Fibroblast of the aortic adventitia (primary cell): ENCODE data around the gene LRRC8E. TPM values are rescaled to one million over a fixed set of nuclear protein-coding genes. Genes with fewer than 3 reads are reported as not detected.

Experiments
- DNase-seq: peaks from one replicate; pipeline ENCODE4 v3.0.0-alpha.2; 2010; ENCODE audit warnings: low read depth
- H3K4me3 ChIP-seq: 2 replicates; pipeline ENCODE4 v1.5.1; 2011; ENCODE audit warnings: low read depth, mild to moderate bottlenecking, control low read depth, low read length, moderate library complexity
- total RNA-seq: library from RNA; depleted of rRNA; stranded (reverse); fragments of >200 nt; gene quantifications from 2 replicates; pipeline ENCODE4 v1.2.3, GENCODE V29; 2012; ENCODE audit warnings: low replicate concordance
- TF ChIP-seq, protein P1 (sequence below): IDR thresholded peaks from 2 replicates; pipeline ENCODE4 v1.5.1; 2011; ENCODE audit warnings: mild to moderate bottlenecking, low read length, control low read depth, inconsistent platforms; ENCODE audit not compliant: insufficient read depth

Gene LRRC8E
- total RNA-seq, 1 donor = 5.2 TPM

DNA sequence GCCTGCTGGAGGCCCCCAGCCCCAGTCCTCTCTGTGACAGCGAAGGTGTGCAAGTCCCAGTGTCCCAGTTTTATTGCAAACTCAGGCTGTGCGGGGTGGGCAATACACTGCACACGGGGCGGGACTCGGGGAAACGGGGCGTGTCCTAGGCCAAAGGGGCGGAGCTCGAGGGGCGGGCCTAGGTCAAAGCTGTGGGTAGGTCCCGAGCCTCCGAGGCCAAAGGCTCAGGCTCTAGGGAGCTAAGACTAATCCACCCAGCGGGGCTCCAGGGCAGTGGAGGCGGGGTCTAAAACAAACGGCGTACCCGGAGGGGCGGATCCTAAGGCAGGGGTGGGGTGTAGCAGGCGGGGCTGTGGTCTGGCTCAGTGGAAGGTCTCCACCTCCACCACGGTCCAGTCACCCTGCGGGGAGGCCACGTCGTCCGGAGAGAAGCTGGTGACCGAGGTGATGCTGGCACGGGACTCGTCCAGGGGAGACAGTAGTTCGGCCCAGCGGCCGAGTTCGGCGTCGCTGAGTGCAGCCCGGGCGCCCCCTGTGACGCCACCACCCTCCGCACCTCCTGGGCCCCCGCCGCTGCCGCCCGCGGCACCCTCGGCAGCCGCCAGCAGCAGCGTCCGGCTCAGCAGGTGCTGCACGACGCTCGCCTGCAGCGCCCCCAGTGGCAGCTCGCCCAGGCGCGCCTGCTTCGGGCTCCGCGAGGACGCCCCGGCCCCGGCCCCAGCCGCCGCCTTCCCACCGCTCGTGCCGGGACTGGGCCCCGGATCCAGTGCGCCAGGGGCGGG is 19.4 kb upstream of the LRRC8E start:
- H3K4me3 ChIP-seq = peak overlapping the region; percentile 57
- DNase-seq = peak; percentile 34
- TF ChIP-seq, protein P1, sequence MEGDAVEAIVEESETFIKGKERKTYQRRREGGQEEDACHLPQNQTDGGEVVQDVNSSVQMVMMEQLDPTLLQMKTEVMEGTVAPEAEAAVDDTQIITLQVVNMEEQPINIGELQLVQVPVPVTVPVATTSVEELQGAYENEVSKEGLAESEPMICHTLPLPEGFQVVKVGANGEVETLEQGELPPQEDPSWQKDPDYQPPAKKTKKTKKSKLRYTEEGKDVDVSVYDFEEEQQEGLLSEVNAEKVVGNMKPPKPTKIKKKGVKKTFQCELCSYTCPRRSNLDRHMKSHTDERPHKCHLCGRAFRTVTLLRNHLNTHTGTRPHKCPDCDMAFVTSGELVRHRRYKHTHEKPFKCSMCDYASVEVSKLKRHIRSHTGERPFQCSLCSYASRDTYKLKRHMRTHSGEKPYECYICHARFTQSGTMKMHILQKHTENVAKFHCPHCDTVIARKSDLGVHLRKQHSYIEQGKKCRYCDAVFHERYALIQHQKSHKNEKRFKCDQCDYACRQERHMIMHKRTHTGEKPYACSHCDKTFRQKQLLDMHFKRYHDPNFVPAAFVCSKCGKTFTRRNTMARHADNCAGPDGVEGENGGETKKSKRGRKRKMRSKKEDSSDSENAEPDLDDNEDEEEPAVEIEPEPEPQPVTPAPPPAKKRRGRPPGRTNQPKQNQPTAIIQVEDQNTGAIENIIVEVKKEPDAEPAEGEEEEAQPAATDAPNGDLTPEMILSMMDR = peak; percentile 48

GRCh38 chr19:7869453-7869909 is 18.8 kb upstream of the LRRC8E start:
- TF ChIP-seq, protein P1 = no peak
- DNase-seq = peak; percentile 25
- H3K4me3 ChIP-seq = peak overlapping the region; percentile 56

DNA sequence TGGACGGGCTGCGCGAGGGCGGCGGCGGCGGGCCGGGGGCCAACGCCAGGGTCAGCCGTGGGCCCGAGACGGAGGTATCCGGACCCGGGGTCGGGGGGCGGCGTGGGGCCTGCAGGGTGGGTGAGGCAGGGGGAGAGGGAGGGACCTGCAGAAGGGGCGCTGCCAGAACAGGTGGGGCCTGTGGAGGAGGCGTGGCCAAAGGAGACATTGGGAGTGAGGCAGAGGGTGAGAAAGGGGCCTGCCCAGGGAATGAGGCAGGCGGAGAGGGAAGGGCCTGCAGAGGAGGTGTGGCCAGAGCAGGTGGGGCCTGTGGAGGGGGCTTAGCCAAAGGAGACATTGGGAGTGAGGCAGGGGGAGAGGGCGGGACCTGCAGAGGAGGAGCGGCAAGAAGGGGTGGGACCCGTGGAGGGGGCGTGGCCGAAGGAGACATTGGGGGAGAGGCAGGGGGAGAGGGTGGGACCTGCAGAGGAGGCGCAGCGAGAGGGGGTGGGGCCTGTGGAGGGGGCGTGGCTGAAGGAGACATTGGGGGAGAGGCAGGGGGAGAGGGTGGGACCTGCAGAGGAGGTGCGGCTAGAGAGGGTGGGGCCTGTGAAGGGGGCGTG is 18.3 kb upstream of the LRRC8E start:
- H3K4me3 ChIP-seq = no peak overlapping the region

DNA sequence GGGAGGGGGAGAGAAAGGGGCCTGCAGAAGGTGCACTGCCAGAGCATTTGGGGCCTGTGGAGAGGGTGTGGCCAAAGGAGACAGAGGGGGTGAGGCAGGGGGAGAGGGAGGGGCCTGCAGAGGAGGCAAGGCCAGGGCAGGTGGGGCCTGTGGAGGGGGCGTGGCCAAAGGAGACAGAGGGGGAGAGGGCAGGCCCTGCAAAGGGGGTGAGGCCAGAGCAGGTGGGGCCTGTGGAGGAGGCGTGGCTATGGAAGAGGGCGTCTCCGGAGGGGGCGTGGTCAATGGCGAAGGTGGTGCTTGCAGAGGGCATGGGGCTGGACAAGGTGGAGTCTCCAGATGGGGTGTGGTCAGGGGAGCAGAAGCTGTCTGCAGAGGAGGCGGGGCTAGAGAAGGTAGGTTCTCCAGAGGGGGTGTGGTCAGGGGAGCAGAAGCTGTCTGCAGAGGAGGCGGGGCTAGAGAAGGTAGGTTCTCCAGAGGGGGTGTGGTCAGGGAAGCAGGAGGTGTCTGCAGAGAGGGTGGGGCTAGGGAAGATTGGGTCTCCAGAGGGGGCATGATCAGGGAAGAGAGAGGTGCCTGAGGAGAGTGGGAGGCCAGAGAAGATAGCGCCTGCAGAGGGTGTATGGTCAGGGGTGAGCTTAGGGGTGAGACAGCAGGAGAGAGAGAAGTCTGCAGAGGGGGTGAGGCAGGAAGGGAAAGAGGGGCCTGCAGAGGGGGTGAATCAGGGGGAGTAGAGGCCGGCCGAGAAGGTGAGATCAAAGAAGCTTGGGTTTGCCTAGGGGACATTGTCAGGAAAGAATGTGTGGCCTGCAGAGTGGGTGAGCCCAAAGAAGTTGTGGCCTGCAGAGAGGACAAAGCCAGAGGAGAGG is 17.5 kb upstream of the LRRC8E start:
- TF ChIP-seq, protein P1 = no peak
- no peak overlapping the region for H3K4me3 ChIP-seq
- DNase-seq = peak; percentile 46

More for the DNA sequence above, 18.3 kb upstream of the LRRC8E start:
- peak; percentile 44 for DNase-seq
- TF ChIP-seq, protein P1 = no peak

DNA sequence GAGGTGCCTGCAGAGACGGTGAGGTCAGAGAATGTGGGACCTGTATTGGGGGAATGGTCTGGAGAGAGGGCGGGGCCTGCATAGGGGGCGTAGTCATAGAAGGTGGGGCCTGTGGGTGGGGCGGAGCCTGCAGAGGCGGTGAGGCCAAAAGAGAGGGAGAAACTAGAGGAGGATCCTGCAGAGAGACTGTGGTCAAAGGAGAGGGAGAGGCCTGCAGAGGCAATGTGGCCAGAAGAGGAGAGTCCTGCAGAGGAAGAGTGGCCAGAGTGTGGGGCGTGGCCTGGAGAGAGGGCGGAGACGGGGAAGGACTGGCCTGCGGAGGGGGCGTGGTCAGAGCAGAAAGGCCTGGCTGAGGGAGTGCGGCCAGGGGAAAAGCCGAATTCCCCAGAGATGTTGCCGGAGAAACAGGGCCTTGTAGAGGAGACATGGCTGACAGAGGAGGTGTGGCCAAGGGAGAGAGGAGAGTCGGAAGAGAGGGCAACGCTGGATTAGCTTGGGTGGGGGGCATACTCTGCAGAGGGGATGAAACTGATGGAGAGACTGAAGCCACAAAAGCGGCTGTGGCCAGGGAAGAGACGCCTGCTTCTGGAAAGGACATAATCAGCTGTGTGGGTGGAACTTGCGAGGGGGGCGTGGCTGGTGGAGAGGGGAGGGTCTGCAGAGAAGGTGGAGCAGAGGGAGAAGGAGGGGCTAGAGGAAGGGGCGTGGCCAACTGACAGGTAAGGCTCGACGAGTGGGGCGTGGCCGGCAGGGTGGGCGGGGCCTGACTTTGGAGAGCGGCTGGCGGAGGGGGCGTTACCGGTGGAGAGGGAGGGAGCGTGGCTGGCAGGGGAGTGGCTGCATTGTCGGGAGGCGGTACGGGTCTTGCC is 16.6 kb upstream of the LRRC8E start:
- TF ChIP-seq, protein P1 = no peak
- peak overlapping the region; percentile 61 for H3K4me3 ChIP-seq
- DNase-seq = peak; percentile 97
